Measurements from ENCODE around the gene SPOUT1. TPM values are rescaled to one million over a fixed set of nuclear protein-coding genes. Genes with fewer than 3 reads are reported as not detected.
A peak's percentile ranks its signal among the peaks of the same experiment; 100 is the strongest.

SPOUT1 gene
- total RNA-seq, 6 experiments from 2014 or later = 14.5 to 37.8 (median 24.5) TPM

DNA sequence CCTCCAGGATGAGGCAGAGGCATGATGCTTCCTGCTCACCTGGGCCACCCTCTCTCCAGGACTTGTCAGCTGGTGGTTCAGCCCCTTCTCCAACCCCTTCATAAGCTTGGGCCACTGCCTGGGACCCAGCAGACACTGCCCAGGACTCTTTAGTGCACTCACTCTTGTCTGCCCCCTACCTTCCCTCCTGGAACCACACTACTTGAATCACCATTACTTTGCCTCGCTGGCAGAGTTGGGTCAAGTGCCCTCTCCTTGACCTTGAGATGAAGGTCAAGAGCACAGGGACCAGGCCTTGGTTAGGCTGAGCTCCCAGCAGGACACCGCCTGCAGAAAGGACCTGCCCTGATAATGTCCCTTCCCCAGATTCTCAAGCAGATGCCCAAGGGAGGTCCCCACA is 19.8 kb downstream of the SPOUT1 start:
- intact Hi-C loops (cut with DNase I) = loop anchor here in 1 of 2 donors (10.0 kb wide), 1 partner anchor 65 kb away; no protein-coding TSS in a partner anchor
- Histone ChIP-seq H3K4me3 (no peak overlapping the region), H3K36me3 (peaks cover 0 to 32% (median 12%) of the 10 kb centered on the region in 4 donors), H3K4me1 (no peaks in the 10 kb centered on the region), H3K9me3 (no peaks in the 10 kb centered on the region), H3K27me3 (no peaks in the 10 kb centered on the region), H3K27ac (no peak overlapping the region)
- no peak for TF ChIP-seq POLR2A (IDR thresholded peaks at IDR 0.05)
- TF ChIP-seq, protein P1, sequence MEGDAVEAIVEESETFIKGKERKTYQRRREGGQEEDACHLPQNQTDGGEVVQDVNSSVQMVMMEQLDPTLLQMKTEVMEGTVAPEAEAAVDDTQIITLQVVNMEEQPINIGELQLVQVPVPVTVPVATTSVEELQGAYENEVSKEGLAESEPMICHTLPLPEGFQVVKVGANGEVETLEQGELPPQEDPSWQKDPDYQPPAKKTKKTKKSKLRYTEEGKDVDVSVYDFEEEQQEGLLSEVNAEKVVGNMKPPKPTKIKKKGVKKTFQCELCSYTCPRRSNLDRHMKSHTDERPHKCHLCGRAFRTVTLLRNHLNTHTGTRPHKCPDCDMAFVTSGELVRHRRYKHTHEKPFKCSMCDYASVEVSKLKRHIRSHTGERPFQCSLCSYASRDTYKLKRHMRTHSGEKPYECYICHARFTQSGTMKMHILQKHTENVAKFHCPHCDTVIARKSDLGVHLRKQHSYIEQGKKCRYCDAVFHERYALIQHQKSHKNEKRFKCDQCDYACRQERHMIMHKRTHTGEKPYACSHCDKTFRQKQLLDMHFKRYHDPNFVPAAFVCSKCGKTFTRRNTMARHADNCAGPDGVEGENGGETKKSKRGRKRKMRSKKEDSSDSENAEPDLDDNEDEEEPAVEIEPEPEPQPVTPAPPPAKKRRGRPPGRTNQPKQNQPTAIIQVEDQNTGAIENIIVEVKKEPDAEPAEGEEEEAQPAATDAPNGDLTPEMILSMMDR (IDR thresholded peaks at IDR 0.05) = no peak
- DNase-seq = no peak
- WGBS (ENCODE audit: insufficient coverage, low coverage, low lambda C conversion rate, missing lambda C conversion rate) = no CpG with 5 or more reads among the region's 2 CpGs
- ATAC-seq = peak in 2 of 4 donors; percentile 25 to 26

DNA sequence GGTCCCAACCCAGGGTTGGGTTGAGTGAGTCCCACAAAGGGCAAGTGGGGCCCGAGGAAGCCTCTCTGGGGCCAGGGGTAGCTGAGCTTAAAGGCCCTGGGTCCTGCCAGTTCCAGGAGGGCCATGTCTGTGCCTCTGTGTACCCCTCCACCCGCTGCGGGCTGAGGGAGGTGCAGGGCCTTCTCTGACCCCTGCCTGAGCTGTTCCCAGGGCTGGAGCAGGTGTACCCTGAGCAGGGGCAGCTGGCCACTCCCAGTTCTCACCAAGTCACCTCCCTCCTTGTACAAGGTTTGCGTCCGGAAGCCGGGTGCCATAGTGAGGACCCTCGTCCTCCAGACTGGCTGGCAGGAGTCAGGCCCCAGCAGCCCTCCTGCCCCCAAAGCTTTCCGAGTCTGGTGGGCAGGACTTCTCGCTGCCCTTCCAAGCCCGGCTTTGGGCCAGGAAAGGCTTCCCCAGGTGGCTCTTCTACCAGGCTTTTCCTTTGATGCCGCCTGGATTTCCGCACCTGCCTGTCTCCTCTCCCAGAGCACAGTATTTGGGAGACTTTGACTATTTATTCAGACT is 20.5 kb downstream of the SPOUT1 start:
- Histone ChIP-seq H3K4me3 (no peak overlapping the region), H3K27me3 (no peaks in the 10 kb centered on the region), H3K27ac (no peak overlapping the region), H3K36me3 (peaks cover 0 to 38% (median 12%) of the 10 kb centered on the region in 4 donors), H3K9me3 (no peaks in the 10 kb centered on the region), H3K4me1 (no peaks in the 10 kb centered on the region)
- intact Hi-C loops (cut with DNase I) = loop anchor here in 1 of 2 donors (10.0 kb wide), 1 partner anchor 64 kb away; no protein-coding TSS in a partner anchor
- TF ChIP-seq POLR2A (IDR thresholded peaks at IDR 0.05) = no peak
- TF ChIP-seq, protein P1 (IDR thresholded peaks at IDR 0.05) = no peak
- WGBS (ENCODE audit: insufficient coverage, low coverage, low lambda C conversion rate, missing lambda C conversion rate) = 97% methylated on average over 6 of the region's 12 CpGs
- DNase-seq (no peak), ATAC-seq (peak in 2 of 4 donors; percentile 26 to 40)

DNA sequence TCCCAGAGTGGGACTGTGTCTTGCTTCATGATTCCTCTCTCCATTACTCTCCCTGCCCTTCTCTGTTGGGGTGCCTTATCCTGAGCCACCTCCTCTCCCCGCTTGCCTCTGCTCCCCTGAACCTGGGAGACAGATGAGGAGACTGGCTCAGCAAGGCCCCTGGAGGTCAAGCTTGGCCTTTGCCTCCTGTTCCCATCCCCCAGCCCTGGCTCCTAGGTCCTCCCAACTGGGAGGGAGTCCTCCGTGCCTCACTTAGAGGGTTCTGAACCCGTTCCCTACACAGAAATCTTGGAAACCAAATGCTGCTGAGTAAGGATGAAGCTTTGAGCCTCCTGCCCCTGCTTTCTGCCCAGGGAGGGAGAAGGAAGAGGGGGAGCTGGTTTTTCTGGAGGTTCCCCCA is 21.1 kb downstream of the SPOUT1 start:
- no peaks in the 10 kb centered on the region for H3K9me3 ChIP-seq
- no peak for DNase-seq
- ATAC-seq = peak in 1 of 4 donors; percentile 5
- peaks cover 0 to 43% (median 15%) of the 10 kb centered on the region in 4 donors for H3K36me3 ChIP-seq
- H3K4me3 ChIP-seq = no peak overlapping the region
- no peaks in the 10 kb centered on the region for H3K4me1 ChIP-seq
- WGBS (ENCODE audit: insufficient coverage, low coverage, low lambda C conversion rate, missing lambda C conversion rate) = 83% methylated on average over 1 of the region's 3 CpGs
- H3K27ac ChIP-seq = no peak overlapping the region
- no peaks in the 10 kb centered on the region for H3K27me3 ChIP-seq
- TF ChIP-seq, protein P1 (IDR thresholded peaks at IDR 0.05) = no peak
- intact Hi-C loops (cut with DNase I) = loop anchor here in 1 of 2 donors (10.0 kb wide), 1 partner anchor 64 kb away; no protein-coding TSS in a partner anchor

DNA sequence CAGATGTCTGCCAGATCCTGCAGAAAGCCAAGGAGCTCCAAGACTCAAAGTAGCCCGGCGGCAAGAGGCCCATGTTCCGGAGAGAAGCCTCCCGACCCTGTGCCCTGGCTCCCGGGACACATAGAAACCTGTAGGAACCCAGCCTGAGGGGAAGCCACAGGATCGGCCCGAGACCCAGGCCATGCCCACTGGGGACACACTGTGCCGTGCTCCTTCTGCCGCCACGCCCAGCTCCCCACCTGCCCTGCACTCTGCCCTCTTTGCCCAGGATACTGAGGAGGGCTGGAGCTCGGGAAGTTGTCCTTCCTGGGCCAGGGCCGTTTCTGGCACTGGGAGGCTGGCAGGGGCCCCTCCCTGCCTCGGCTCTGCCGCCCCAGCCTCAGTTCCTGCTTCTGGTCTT is 21.8 kb downstream of the SPOUT1 start:
- no peak overlapping the region for H3K27ac ChIP-seq
- ATAC-seq (peak in 1 of 4 donors; percentile 9), DNase-seq (no peak)
- TF ChIP-seq POLR2A (IDR thresholded peaks at IDR 0.05) = no peak
- TF ChIP-seq, protein P1 (IDR thresholded peaks at IDR 0.05) = no peak
- H3K27me3 ChIP-seq = no peaks in the 10 kb centered on the region
- H3K9me3 ChIP-seq = no peaks in the 10 kb centered on the region
- no peak overlapping the region for H3K4me3 ChIP-seq
- no peaks in the 10 kb centered on the region for H3K4me1 ChIP-seq
- peaks cover 0 to 51% (median 18%) of the 10 kb centered on the region in 4 donors for H3K36me3 ChIP-seq
- intact Hi-C loops (cut with DNase I) = loop anchor here in 1 of 2 donors (10.0 kb wide), 1 partner anchor 63 kb away; no protein-coding TSS in a partner anchor
- WGBS (ENCODE audit: insufficient coverage, low coverage, low lambda C conversion rate, missing lambda C conversion rate) = 80% methylated on average over 1 of the region's 14 CpGs

Measured in right lobe of liver (tissue), 6 donors.